DMS153 (cell line): ENCODE measurements around the gene SPATA21.

ENCODE experiments used
- DNase-seq: peaks from one replicate; lab custom pipeline; 2025; lab: John Stamatoyannopoulos, UW

The SPATA21 gene

DNA sequence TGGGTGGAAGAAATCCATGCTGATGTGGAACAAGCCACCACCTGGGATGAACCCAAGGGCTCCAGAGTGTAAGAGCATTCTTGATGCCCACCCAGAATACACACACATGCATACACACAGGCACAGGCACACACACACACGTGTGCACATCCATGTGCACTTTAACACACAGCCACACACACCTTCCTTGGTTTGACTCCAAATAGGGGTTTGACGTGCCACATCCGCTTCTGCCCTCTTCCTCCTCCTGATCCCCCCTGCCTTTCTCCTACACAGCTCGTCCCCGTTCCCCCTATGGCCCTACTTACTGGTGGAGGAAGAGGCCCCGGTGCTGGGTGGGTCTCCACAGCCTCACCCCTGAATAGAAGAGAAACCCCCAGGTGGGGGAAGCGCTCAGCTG, 16.0 kb downstream of the SPATA21 start:
- no peak for DNase-seq

DNA sequence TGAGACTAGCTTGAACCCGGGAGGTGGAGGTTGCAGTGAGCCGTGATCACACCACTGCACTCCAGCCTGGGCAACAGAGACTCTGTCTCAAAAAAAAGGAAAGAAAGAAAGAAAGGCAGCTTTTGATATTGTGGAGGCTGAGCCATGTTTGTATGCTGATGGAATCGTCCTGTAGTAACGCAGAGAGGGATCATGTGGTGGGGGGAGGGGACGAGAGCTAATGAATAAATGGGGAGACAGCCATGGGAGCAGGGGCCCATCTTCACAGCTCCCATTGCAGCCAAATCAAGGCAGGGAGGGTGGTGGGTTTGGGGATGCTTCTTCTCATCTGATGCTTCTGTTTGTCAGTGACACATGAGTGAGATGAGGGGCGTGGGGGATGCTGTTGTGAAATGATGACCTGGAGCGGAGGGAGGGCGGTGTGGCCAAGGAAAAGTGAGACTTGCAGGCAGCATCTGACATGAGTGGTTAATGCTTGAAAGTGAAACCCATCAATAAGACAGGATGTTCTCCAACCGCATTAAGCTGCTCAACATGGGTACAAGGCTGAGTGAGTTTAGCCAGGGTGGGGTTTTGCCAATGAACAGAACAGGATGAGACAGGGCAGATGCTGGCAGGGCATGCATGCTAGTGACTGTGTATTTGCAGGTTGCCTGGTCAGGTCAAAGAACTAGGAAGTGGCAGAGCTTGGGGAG, 16.7 kb downstream of the SPATA21 start:
- DNase-seq, result no peak

DNA sequence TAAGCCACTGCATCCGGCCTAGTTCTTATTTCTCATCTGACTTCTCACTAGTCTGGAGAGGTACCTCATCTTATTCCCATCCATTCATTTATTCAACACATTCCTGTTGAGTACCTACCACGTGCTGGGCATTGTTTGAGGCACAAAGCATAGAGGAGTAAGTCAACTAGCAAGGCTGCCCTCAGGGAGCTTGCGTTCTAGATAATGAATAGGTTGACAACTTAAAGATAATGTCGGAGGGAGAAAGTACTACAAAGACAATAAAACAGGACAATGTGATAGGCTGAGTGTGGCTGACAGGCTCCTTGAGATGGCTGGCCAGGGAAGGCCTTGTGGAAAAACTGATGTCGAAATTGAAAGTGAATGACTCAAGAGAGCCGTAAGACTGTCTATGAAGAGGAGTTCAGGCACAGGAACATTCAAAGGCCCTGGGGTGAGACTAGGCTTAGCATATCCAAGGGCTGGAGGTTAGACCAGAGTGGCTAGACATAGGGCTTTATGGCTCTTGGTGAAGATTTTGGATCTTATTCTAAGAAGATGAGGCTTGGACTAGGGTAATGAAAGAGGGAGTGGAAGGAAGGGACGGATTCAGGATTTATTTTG, 18.3 kb downstream of the SPATA21 start:
- no peak for DNase-seq

DNA sequence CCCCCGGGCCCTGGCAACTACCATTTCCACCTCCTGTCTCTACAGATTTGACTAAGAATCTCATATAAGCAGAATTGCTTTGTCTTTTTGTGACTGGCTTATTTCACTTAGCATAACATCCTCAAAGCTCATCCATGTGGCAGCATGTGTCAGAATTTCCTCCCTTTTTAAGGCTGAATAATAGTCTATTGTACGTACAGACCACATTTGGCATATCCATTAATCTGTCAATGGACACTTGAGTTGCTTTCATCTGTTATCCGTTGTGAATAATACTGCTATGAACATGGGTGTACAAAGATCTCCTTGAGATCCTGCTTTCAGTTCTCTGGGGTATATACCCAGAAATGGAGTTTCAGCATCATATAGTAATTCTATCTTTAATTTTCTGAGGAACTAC, 24.0 kb downstream of the SPATA21 start:
- no peak for DNase-seq

DNA sequence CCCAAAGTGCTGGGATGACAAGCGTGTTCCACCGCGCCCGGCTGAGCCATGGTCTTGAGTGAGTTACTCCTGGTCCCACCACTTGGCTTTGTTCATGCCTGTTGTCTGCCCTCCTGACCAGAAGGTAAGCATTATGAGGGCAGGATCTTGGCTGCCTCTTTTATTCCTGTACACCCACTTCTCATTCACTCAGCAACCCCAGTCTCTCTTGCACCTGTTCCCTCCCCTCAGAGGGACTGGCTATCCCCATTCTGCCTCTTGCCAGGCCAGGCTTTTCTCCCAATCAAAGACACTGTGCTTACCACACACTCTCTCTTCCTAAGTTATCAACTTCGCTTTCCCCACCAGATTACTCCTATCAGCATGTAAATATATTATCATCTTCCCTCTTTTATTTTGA, 26.4 kb downstream of the SPATA21 start:
- DNase-seq, result no peak

DNA sequence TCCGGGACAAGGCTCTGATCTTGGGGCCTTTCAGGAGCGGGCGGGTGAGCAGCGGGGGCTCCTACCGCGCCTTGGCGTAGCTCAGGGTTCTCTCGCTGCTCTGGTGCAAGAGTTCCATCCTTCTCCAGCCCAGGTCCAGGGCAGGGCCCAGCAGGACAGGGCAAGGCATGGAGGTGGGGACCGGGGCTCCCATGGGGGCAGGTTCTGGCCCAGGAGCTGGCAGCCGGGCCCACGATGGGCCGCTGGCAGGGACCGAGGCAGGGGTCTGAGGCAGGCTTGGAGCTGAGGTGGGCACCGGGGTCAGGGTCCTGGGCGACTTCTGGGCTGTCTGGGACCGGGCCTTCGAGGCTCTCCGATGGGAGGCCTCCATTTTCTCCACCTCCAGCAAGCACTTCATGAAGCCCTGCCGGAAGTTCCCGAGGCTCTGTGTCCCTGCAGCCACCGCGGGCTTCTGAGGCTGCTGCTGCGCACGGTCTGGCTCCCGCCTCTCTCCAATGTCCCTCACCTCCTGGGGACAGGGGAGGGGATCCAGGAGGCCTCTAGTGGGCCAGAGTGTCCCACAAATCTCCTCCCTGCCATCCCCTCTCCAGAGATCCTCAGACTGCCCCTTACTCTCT, 27.6 kb downstream of the SPATA21 start:
- DNase-seq, result no peak

DNA sequence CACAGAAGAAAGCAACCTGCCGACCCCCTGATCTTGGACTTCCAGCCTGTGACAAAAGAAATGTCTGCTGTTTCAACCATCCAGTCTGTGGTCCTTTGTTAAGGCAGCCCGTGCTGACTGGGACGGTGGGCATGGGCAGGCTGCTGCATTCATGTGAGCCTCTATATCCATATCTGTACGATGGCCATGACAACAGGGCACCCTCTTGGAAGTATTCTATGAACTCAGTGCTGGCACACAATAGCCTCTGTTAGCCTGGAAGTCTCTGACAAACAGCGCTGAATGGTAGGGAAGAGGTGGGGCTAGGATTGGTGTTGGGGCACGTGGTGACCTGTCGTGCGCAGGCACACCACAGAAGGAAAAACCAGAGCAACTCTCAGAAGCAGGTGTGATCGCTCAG, 30.4 kb downstream of the SPATA21 start:
- DNase-seq, result no peak

DNA sequence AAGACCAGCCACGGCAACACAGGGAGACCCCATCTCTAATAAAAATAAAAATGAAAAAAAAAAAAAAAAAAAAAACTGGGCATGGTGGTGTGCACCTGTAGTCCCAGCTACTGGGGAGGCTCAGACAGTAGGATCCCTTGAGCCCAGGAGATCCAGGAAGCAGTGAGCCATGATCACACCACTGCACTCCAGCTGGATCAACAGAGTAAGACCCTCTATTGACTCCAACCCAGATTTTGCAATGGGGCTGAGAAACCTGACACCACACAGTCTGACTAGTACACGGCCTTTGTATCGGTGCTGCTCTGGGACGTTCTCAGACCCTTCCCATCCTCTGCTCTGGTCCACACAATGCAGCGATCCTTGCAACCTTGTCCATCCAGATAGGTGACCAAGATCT, 31.8 kb downstream of the SPATA21 start:
- no peak for DNase-seq

DNA sequence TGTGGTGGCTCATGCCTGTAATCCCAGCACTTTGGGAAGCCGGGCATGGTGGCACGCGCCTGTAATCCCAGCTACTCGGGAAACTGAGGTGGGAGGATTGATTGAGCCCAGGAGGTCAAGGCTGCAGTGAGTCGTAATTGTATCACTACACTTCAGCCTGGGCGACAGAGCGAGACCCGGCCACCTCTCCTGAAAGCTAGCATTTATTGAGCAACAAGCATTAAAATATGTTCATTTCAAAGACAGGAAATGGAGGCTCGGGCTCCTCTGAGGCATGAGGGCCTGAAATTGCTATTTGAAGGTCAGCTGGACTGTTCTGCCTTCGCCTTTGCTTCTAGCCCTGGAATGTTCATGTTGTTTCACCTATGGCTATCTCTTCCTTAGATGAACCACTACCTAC, 34.5 kb downstream of the SPATA21 start:
- DNase-seq, result no peak

DNA sequence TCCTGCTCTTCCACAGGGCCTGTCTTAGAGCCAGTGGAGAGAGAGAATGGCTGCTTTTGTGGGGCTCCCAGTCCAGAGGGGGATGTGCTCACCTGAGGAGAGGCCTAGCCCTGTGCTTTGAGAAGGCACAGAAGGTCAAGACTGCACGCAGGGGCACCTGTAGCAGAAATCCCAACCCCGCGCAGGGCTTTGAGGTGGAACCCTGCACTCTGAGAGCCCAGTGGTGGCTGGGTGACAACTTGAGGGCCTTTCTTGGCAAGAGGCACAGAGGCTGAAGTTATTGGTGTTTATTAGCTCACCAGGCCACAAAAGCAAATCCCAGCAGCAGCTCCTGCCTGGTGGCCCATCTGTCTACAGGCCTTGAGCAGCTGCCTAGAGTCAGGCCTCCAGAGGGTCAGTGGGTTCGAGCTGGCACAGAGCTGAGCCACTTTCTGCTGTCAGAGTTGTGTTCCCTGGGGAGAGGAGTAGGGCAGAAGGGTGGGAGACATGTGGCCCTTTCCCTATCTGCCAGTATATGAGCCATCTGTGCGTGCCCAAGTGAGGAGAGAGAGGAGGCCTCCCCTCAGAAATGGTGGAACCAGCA, 38.8 kb downstream of the SPATA21 start:
- no peak for DNase-seq

DNA sequence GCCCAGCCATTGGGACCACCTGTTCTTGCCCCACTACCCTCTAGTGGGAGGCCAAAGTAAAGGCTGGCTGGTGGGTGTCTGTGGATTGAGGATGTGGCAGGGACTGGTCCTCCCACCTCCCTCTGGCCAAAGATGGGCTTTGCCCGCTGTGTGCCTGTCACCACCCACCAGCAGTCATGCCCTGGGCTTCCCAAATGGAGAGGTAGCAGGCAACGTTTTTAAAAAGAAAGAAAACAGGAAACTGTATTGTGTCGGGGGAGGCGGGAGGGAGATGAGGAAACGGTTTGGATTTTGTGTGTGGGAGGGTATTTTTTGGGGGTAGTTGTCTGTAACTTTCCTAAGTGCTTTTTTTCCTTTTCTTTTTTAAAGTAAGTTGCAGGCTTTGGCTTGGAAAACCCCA, 40.1 kb downstream of the SPATA21 start:
- DNase-seq, result no peak

DNA sequence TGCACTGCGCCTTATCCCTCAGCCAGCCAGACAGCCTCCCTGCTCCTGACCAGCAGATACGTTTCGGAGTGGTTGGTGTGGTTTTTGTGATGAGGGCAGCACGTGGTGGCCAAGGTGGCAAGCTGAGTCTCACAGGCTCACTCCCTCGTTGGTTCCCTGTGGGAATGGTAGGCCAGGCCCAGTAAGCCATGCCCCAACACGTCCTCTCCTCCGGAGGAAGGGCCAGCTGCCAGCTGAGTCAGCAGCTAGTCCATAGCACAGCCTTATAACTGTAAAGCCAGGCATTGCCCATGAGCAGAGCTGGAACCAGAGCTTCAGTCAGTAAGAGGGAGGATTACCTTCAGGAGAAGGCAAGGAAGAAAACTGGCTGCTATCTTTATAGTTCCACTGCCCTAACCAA, 40.6 kb downstream of the SPATA21 start:
- DNase-seq, result no peak

DNA sequence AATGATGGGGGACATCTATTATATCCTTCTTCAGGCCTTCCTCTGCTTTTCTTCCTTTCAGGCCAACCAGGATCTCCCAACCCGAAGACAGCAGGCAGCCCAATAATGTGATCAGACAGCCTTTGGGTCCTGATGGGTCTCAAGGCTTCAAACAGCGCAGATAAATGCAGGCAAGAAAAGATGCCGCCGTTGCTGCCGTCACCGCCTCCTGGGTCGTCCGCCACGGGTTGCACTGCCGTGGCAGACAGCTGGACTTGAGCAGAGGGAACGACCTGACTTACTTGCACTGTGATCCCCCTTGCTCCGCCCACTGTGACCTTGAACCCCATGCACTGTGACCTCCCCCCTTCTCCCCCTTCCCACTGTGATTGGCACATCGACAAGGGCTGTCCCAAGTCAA, 42.2 kb downstream of the SPATA21 start:
- no peak for DNase-seq

DNA sequence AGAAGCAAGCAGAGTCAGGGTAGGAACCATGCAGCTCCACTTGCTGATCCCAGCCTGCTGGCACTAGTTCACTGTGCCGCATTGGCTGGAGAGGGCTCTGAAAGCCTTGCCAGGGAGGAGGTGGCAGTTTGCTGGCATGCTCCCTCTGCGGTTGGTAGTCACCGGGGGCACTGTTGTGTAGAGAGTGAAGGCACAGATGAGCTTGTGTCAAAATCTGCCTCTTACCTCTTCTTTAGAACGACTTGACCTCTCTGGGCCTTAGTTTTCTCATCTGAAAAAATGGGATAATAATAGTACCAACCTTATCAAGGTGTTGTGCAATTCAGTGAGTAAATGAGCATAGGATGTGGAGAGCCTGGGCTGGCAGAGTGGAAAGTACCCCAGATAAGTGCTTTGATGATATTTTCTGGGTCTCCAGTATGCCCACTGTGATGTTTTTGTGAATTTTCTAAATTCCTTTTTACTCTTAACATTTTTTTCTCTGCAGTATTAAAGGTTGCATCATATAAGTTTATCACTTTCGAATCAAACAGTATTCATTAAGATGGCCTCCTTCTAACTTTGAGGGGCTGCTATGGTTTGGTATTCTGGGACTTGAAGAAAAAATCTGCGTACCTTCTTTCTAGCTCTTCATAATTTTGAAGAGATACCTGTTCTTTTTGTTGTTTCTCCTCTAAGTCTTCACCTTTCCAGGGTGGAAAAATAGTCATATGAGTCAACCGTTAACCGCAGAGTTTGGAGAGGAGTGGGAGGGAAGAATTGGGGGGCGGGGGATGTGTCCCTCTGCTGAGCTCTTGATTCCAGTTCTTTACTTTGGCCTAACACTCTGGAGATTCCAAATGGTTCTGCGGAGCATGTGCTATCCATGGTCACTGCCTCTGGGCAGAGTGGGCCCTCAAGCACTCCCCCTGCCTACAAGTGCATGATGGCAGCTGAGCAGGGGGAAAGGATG, 43.4 kb downstream of the SPATA21 start:
- no peak for DNase-seq

DNA sequence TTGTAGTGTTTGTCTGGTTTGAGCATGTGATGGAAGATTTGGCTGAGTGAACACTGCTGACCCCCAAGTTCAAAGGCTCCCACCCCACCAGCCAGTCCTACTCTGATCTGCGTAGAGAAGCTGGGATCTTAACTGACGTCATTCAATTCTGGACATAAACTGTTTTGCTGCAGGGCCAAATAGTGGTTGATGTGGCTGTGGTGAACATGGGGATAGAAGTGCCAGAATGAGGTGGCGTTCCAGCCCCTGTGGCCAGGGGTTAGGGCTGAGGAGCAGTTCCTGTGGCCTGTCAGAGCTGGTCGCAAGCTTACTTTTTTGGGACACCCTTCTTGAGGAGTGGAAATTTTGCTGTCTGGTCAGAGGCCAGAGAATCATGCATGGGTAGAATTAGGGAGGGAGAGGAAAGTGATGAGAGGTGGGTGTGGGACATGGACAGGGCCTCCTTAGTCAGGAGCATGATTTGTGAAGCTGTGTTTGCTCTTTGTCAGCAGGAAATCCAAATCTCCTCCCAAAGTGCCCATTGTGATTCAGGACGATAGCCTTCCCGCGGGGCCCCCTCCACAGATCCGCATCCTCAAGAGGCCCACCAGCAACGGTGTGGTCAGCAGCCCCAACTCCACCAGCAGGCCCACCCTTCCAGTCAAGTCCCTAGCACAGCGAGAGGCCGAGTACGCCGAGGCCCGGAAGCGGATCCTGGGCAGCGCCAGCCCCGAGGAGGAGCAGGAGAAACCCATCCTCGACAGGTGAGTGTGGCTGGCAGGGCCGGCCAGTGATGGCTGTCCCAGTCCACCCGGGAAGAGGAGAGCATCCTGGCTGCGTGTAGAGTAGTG, 44.3 kb downstream of the SPATA21 start:
- no peak for DNase-seq

DNA sequence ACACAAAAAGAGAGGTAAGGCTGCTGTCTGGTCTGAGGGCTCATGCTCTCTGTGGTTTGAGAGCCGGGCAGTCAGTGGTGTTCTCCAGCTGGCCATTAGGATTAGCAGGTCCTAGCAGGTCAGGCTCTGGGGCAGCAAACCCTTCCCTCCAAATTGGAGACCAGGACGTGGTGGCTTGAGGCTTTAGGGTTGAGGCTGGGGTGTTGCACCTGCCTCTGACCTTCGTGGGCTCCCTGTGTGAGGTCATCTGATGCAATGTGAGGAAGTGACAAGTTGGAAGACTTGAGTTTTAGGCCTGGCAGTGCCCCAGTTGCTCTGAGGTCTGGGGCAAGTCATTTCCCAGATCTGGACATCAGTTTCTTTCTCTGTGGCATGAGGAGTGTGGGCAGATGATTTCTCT, 45.8 kb downstream of the SPATA21 start:
- no peak for DNase-seq

DNA sequence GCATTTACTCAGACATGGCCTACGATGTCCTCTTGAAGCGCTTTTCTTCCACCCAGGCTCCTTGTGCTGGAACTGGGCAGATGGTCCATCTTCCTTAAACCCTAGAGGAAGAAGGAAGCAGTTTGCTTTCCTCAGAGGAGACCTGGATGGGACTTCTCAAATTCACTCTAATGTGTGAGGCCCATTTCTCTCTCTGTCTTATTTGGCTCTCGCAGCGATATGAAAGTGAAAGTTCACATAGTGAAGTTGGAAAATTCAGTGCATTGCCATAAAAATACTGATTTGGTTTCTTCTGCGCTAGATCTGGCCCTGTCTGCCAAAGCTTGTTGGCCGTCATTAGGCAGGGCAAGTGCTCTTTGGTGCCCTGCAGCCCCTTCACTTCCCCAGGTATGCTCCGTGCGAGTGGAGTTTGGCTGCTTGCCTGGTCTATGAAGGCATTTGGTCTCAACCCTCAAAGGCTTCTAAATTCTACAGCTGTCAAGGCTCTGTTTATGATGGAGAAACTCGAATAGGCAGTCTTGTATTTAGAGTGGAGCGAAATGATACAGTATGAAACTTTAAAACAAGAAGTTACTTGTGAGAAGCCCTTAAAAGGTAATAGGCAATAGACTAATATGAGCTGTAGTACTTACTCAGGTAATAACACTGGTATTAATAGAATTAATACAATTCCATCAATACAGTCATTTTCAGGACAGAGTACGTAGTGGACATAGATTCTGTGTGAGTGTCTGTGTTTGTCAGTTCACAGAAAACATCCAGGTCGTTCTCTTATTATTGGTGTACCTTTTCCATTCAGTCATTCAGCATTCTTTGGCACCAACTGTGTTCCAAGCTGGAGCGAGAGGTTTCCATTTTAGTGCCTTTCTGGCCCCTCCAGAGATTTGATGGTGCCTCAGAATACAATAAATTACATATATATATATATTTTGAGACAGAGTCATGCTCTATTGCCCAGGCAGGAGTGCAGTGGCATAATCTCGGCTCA, 49.7 kb downstream of the SPATA21 start:
- DNase-seq, result no peak

DNA sequence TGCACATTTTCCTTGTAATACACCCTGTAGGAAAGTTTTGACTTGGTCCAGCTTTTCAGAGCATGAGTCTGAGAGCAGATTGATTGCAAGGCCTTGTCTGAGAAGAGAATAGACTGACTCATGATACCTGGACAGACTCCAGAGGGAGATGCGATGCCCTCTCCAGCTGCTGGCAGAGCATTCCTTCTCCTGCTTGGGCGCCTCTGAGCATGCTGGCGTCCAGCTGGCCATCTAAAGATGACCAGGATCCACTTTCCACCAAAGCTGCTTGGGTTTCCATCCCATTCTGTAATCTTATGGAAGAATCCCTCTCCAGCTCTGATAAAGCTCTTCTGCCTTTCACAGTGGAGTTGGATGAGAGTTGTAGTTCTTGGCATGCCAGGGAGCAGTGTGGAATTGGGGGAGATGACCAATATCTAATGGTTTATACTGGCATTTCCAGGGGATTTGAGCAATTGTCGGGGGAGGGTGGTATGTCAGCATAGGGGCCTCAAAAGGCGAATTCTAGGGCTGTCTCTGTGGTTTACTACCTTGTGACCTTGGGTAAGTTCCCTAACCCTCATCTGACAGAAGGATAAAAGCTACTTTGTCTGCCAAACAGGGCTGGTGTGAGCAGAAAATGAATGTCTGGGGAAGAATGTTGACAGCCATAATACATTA, 50.6 kb downstream of the SPATA21 start:
- no peak for DNase-seq

DNA sequence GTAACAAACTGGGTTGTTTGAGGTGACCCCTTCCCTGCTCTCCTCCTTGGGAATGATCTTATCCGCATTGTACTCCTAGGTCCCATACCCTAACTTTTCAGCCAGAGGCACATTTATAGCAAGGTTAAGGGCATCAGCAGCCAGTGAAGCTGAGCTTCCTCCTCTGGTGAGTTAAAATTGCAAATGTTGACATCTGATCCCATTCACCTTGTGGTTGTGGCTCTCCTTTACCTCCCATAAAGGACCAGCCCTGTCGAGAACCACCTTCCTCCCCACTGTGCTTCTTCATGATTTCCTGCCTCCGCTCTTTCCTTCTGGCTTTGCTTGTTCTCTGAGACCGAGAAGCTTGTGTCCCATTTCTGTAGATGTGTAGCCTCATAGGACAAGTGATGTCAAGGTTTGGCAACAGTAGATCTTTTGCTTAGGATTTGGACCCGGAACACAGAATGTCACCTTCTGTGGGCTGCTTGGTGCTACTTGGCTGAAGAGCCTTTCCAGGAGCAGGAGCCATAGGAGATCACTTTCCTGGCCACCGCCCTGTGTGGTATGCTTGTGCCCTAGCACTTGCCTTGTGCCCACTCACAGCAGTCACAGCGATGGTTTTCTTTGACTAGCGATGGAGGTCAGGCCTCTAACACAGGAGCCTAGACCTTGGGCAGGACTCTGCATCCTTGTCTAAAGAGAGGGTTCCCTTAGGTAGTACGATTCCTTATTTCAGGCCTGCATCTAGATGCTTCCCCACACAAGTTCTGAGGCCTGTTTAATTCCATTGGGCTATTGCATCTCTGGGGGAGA, 51.4 kb downstream of the SPATA21 start:
- no peak for DNase-seq
